HL-60/S4 treated with retinoic acid at 250 ng/mL for 4 days and 3 days (cell line): ENCODE data around the gene MAP3K20.

Experiments used
- in situ Hi-C: fragments of 300-500 bp; cut with MboI; formaldehyde crosslinking; loops from 2 replicates; pipeline ENCODE4 v1.7.0; 2022; ENCODE audit warnings: low sequenced_read_pairs

Gene MAP3K20

DNA sequence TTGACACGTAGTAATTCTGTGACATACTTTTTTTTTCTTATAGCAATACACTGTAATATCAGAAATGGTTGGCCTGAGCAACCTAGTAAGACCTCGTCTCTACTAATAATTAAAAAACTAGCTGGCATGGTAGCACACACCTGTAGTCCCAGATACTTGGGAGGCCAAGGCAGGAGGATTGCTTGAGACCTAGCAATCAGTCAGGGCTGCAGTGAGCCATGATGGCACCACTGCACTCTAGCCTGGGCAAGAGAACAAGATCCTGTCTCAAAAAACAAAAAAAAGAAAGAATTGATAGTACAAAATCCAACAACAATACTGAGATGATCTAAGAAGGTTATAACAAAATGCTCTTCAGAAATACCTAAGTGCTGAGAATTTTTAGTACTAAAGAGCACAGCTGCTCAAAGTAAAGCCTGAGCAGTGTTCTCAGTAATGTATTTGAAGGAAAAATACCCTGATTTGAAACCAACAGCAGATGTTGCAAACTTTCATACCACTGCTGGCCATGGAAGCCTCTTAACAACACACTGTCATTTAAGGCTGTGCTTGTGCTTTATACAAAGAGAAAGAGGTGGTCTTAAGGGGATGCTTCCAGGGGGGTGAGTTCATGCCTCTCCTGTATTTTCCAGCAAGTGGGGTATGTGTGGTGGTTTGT lies 146.4 kb downstream of the MAP3K20 start:
- in situ Hi-C loops: no loop called here

DNA sequence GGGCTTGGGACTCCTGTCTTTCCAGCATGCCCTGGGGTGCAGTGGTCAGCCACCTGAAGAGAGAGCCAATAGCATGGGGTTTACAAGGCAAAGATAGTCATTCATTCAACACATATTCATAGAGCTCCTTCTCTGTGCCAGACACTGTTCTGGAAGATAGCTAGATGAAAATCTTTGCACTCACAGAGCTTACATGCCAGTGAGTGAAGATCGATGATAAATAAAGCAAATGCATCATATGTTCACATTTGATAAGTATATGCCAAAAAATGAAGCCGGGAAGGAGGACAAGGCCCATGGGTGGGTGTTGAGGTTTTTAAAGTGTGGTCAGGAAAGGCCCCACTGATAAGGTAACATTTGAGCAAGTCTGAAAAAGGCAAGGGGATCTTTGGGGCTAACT lies 148.2 kb downstream of the MAP3K20 start:
- in situ Hi-C loops: no loop called here

DNA sequence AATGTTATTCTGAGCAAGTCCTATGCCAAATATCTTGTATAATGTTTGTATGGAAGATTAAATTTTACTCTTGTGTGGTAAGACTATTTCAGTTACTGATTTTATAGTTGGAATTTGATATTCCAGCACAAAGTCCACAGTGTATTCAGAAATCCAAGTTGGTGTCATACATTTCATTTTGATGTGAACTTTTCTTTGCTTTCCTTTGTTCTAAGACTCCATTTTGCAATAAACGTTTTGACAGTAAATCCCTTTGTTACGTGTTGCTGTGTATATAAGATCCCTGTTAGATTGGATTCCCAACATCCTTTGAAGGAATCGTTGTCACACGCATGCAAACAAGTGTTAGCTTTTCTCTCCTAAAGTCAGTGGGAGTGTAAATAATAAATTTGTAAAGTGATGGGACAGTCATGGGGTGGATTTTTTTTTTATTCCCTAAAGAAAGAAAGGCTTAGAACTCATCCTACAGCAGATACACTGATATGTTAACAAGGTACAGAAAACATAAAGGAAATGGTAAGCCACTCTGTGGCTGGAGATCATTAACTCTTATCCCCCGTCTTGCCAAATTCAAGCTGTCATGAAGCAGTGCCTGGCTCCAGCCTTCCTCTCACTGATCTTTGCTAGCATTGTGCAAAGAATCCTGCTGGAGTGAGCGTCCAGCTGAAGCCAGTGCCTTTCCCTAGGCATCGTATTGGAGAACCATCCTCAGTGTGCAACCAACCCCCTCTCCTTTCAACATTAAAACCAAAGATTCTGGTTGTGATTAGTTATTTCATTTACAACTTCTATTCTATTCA lies 151.5 kb downstream of the MAP3K20 start:
- in situ Hi-C loops: no loop called here

DNA sequence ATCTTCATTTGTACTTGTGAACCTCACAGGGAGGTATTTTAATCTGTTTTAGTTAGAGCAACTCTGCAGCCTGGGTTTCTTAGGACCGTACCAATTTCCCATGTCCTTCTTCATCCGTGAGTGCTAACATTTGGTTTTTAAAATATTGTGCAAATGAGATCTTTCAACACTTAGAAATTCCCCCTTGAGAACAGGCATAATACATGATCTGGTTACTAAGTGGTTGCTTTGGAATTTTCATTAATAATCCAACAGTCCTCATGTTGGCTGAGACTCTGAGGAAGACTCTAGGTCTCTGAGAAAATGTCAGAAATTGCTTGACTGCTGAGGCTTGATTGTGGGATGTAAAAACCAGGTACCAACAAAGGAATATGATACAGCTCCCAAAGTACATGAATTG lies 153.4 kb downstream of the MAP3K20 start:
- in situ Hi-C loops: no loop called here

DNA sequence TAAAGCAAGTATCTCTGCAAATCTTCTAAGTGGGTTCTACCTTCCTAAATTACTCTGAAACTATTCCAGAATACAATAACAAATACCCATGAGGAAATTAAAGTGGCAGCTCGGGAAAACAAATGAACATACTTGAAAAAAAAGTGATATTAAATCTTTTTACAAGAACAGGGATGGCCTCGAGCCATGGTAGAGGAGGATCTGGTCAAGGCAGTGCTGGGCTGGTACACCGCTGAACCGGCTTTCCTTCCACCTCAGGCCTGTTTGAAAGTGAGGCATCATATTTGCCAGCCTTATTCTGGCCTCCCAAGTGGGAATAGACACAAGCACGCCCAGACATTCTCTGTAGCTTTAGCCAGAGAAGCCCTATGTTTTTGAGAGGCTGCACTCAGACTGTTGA lies 154.5 kb downstream of the MAP3K20 start:
- in situ Hi-C loops: no loop called here

DNA sequence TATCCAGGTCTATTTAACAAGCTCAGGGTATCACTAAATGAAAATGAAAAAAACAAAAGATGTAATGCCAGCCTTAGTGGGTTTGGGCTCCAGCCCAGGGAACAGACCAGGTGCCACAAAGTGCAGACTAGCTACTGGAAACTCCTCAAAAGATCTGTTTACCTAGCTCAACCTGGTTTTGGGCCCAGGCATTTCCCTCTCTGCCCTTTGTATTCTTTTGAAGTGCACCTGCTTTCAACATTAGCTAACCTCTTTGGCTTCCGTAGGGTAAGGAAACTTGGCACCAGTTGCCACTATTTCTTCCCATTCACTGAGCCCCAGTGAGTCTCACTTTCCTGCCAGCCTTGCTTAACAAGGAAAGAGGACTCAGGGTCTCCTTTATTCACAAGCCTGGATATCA lies 155.4 kb downstream of the MAP3K20 start:
- in situ Hi-C loops: no loop called here

DNA sequence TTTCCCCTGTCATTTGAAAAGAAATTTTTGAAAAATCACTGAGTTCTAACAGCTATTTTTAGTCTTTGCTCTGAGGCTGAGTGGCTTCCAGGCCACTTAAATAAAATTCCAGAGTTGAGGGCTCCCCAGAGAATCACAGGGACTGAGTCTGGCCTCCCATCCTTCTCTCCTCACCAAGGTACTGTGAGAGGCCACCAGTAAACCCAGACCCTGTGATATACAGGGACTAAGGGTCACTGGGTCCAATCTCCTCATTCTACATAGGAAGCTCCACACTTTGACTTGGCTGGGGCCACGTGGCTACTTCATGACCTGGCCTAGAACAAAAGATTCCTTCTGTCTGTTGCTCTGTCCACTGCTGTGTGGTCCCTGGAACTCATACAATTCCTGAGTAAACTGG lies 155.8 kb downstream of the MAP3K20 start:
- in situ Hi-C loops: no loop called here

DNA sequence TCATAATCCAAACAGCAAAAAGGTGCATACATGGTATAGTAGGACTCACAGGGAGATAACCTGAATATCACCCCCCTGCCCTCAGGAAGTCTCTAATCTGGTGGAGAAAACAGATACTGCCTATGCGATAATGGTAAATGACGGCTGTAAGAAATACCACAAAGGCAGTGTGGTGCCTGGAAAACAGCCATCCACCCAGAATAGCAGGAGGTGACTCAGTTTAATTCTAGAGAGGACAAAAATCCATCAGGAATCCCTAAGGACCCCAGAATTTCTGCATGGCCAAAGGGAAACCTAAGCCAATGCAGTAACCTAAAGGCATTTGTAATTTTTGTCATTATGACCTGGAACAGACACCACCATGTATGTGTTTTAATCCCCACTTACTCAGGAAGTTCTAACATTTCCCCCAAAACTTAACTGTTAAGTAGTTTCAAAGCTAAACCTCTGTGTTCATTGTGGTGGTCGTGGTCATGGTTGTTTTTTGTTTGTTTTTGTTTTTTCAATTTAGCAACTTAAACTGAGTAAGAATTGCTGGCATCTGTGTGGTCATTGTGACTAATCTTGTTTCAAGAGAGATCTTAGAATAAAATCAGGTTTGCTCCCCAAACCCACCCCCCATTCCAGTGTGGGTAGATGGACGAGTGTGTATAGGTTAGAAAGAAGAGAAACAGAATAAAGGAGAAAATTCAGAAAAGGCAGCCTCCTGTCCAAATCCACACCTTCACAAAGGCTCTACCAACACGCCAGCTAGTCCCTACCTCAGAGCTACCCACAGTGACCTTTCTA lies 157.5 kb downstream of the MAP3K20 start:
- in situ Hi-C loops: no loop called here

DNA sequence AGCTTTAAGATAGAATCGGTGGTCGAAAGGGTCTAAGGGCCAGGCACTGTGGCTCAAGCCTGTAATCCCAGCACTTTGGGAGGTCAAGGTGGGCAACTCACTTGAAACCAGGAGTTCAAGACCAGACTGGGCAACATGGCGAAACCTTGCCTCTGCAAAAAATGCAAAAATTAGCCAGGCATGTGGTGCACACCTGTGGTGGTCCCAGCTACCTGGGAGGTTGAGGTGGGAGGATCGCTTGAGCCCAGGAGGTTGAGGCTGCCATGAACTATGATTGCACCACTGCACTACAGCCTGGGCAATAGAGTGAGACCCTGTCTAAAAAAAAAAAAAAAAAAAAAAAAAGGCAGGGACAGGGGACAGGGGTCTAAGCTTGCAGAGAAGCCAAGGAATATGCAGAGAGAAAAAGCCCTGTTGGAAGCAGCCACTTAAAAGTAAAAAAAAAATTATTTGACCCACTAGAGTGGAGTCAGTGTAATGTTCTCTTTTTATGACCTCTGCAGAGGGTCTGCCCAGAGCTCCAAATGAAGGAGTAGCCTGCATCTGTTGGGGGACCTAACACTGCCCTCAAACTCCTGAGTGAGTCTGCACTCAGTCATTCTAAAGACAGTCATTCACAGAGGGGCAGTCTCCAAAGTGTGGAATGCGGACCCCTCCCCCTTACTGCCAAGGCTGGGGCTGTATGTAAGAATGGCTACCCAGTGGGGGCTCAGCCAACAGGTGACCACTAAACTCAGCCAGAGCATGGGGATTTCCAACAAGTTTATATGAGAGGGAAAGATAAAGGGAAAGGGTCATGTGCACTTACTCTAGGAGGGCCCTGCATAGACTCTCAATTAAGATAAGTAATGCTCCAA lies 160.5 kb downstream of the MAP3K20 start:
- in situ Hi-C loops: no loop called here

DNA sequence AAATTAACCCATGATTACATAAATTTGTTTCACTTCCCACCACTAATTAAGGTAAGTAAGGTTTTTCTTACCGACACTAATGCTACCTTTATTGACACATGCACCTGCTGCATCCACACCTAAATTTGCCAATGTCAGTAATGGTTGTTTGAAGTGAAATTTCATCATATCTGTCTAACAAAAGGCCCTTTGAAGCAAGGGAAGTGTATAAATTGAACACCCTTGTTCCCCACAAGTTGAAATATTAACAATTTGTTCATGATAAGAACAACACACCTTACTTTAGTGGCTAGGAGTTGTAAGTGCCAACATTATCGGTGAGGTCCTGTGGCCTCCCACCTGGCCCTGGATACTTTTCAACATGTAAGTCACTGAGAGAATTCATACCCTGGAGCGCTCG lies 162.7 kb downstream of the MAP3K20 start:
- in situ Hi-C loops: no loop called here

DNA sequence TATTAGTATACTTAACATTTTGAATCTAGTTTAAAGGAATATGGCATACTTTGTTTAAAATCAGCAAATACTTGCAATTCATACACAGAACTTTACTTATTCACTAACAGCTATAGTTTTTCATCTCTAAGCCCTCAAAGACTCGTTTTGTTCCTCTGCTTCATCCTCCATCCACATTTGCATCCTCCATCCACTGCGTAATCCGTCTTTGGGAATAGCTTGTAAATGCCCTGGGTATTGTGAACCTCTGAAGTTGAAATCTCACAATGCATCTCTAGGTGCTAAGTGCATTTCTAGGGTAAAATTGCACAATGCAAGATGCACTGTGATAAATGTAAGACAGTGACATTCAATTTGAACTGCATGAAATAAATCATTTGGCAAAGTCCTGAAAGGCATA lies 163.2 kb downstream of the MAP3K20 start:
- in situ Hi-C loops: no loop called here

DNA sequence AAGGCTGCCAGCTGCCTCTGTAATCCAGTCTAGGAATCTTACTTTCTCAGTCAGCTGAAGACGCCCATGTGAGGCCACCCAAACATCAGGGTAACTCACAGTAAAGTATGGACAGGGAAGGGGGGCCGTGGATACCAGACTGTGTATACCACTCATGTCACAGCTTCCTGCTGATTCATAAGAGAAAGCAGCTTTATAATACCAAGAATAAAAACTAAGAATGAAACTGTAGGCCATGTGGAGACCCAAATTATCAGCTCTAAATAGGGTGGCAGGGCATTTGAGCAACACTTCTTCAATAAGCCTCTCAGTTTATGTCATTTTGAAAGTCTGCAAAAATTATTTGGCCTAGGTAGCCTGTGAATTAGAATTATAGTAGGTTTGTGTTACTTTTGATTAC lies 164.0 kb downstream of the MAP3K20 start:
- in situ Hi-C loops: no loop called here

DNA sequence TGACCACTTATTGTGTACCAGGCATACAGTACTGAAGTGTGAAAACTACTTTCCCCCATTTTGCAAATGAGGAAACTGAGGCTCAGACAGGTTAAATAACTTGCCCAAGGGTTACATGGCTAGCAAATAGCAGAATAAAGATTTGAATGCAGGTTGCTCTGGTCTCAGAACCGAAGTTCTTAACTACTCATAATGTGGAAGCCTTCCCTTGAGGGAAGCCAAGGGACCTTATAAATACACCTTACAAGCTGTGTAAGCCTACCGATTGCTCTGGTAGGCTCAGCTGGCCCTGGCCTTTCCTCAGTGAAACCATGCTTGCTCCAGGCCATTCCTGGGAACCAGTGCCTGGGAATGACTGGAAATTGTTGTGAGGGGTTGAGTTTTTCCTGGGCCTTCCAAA lies 164.4 kb downstream of the MAP3K20 start:
- in situ Hi-C loops: no loop called here

DNA sequence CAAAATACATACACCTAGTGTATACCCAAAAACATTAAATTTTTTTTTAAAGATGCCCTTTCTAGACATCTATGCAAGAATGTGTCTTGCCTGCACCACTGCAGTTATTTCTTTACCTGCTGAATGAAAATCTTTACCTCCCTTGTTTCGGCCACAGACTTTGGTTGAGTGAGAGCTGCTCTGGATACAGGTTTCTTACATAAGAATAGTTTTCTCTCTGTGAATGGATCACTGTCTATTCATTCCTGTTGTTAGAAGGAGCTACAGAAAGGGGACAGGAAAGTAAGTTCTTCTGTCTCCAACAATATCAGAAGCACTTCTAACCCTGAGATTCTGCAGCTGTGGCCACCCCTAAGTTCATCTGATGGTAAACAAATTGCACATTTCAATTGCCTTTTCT lies 166.0 kb downstream of the MAP3K20 start:
- in situ Hi-C loops: no loop called here

DNA sequence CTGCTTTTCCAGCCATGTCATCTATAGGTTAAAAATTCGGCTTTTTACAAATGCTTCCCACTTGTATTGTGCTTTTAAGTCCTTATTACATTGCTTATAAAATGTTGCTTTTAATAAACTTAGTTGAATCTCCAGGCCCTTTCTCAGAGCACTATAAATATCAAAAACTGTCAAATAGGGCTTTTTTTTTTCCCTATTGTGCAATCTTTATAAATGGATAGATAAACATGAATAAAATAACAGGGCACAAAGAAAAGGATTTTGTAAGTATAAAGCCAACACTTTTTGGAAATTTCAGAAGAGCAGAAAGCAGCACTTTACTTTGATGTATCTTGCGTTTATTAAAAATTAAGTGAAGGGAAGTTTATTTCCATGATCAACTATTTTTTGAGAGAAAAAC lies 171.5 kb downstream of the MAP3K20 start:
- in situ Hi-C loops: no loop called here

DNA sequence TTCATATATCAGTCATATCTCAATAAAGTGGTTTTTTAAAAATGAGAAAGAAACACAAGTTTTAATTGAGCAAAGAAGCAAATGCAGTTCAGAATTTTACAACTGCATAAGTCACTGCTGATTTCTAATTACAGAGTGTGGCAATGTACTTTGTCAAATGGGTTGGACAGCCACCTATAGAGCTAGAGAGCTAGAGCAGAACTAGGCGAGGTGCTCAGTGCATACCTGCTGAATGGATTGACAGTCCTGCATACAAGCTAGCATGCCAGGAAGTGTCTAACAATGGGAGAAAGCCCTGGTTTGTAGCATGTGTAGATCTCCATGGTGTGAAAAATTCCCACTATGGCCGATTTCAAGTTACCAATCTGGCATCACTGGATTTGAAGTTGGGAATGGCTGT lies 172.7 kb downstream of the MAP3K20 start:
- in situ Hi-C loops: no loop called here

DNA sequence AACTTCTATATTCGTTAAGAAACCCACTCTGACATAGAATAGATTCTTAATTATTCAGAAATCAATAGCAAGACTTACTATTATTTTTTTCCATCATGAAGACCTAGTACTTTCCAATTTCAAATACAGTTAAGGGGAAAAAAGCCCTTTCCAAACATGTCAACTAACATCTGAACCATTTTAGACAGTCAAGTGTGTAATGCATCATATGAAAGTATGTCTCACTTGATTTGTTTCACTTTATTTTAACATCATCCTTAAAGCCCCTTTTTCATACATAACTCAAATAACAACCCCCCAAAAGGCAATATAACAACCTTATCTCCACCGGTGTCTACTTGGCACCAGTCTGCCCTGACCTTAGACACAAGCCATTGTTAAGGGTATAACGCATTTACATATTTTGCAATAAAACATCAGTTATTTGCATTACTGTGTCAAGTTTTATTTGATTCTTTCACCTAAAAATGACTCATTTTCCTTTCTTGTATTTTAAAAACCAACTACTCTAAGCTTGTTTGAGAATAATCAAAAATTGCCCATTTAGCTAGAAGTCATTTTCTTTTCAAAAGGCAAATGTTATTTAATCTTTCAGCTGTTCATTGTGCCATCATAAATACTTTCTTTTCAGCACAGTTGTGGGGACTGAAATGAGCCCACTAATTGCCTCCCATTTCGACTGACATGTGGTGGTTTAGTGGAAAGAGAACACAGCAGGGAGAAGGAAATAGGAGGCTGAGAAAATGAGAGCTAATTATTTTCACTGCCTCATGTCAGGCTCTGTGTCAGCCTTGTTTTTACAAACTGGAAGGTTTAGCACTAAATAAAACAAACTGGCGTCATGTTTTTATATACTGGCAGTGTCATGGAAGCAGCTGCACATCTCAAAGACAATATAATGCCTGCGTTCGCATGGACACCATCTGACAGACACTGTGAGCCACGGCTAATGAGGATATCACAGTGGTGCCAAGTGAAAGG lies 174.3 kb downstream of the MAP3K20 start:
- in situ Hi-C loops: no loop called here

DNA sequence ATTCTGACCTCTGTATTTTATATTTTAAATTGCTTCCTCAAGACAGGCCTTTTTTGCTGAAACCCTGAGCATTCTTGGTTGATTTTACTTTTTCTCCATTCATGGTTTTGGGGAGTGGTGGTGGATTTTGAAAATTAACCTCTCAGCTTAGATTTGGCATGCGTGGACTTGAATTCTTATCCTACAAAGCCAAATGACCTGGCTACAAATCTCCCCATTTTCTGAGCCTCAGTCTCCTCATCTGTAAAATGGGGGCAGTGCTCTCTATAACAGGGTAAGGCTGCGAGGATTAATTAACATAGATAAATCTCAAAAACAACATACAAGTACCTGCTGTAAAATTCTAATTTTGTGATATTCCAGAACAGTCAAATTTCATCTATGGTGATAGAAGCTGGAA lies 175.6 kb downstream of the MAP3K20 start:
- in situ Hi-C loops: no loop called here

DNA sequence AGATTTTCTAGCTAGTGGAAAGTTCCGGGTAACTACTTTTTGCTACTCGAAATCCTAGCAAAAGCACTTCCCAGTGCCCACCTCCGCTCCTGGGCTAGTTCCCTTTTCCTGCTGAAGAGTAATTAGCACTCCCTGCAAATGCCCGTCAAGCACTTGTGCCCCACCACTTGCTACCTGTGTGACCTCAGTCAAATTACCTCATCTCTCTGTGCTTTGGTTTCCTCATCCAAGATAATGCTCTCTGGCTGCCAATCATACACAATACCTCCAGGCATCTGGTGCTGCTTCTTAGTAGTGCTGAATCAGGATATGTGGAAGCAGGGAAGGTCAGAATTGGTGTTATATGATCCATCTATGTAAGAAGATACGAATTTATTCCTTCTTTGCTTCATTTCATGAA lies 176.9 kb downstream of the MAP3K20 start:
- in situ Hi-C loops: no loop called here

DNA sequence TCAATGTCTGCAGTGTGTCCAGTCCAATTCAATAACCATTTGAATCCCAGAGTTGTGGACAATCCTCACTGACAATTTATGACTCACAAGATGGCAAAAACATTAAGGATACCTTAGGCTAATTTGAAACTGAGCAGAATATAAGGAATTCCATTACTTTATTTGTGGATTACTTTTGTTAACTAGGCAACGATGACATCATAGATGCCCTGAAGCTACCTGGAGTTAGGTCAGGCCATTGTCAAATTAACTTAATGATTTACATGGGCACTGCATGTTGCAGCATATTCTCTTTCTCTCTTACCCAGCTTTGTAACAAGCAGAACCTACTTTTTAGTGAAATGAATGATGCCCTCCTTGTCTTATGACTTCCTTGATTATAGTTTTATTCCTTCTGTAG lies 179.0 kb downstream of the MAP3K20 start:
- in situ Hi-C loops: no loop called here
